Sigmoid colon (tissue), 3 donors: Measurements from ENCODE around the gene SYT13.

ENCODE experiments used
- POLR2A ChIP-seq, 2 donors: fragments of 450-650 bp; IDR thresholded peaks; one replicate each; pipeline ENCODE4 v1.6.1; 2016; ENCODE audit warnings: antibody characterized with exemption in 2 of 2, mild to moderate bottlenecking in 2 of 2, moderate library complexity in 2 of 2
- TF ChIP-seq, protein P1 (sequence below), 4 experiments: fragments of 450-650 bp in 3 of 4; fragments of 200-600 bp in 1 of 4; IDR thresholded peaks; one replicate each; pipeline ENCODE4 v1.5.1; 2016 to 2019; ENCODE audit warnings: antibody characterized with exemption in 4 of 4, mild to moderate bottlenecking in 3 of 4, moderate library complexity in 2 of 4

DNA sequence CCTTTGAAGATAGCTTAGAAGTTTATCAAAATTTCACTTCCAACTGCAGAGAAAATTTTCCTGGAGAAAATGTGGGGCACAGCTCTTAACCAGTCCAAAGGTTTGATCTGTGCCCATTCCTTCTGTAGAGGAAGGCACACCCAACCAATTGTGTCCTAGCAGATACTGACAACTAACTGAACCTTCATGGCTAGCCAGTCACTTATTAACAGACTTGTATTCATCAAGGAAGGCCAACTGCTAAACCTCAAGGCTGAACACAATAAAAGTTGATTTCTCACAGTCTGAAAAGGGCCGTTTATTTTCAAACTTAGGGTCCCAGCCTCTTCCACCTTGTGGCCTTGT lies 19.5 kb downstream of the SYT13 start:
- TF ChIP-seq POLR2A (IDR thresholded peaks at IDR 0.05) = no peak
- TF ChIP-seq, protein P1, sequence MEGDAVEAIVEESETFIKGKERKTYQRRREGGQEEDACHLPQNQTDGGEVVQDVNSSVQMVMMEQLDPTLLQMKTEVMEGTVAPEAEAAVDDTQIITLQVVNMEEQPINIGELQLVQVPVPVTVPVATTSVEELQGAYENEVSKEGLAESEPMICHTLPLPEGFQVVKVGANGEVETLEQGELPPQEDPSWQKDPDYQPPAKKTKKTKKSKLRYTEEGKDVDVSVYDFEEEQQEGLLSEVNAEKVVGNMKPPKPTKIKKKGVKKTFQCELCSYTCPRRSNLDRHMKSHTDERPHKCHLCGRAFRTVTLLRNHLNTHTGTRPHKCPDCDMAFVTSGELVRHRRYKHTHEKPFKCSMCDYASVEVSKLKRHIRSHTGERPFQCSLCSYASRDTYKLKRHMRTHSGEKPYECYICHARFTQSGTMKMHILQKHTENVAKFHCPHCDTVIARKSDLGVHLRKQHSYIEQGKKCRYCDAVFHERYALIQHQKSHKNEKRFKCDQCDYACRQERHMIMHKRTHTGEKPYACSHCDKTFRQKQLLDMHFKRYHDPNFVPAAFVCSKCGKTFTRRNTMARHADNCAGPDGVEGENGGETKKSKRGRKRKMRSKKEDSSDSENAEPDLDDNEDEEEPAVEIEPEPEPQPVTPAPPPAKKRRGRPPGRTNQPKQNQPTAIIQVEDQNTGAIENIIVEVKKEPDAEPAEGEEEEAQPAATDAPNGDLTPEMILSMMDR (IDR thresholded peaks at IDR 0.05) = no peak
